Lower lobe of right lung (tissue), 2 donors: ENCODE results near the gene POLR2H. TPM values are rescaled to one million over a fixed set of nuclear protein-coding genes. Genes with fewer than 3 reads are reported as not detected.

Source experiments
- ATAC-seq, 2 donors: fragments of 200-7000 bp; cut with Tn5 transposase; one replicate each; pipeline ENCODE4 v1.9.1; 2020 to 2022; ENCODE audit warnings: mild to moderate bottlenecking in 2 of 2, moderate library complexity in 2 of 2
- DNase-seq: peaks from one replicate; pipeline ENCODE4 v3.0.0-alpha.2; 2020
- H3K27ac ChIP-seq: fragments of 200-600 bp; one replicate; pipeline ENCODE4 v1.8.0; 2022
- H3K27me3 ChIP-seq: fragments of 200-600 bp; one replicate; pipeline ENCODE4 v1.8.0; 2022; ENCODE audit warnings: low read depth
- H3K36me3 ChIP-seq: fragments of 200-600 bp; one replicate; pipeline ENCODE4 v1.8.0; 2022; ENCODE audit warnings: mild to moderate bottlenecking
- H3K4me1 ChIP-seq: fragments of 200-600 bp; one replicate; pipeline ENCODE4 v1.8.0; 2022
- H3K4me3 ChIP-seq: fragments of 200-600 bp; one replicate; pipeline ENCODE4 v1.8.0; 2022; ENCODE audit warnings: mild to moderate bottlenecking
- H3K9me3 ChIP-seq: fragments of 200-600 bp; one replicate; pipeline ENCODE4 v1.8.0; 2022
- CTCF ChIP-seq: fragments of 200-600 bp; IDR thresholded peaks from one replicate; pipeline ENCODE4 v1.8.0; 2022; ENCODE audit warnings: antibody characterized with exemption, mild to moderate bottlenecking
- intact Hi-C: fragments of 100-400 bp; cut with DNase I; formaldehyde crosslinking; loops from one replicate; pipeline ENCODE4 v1.11.0; 2022
- total RNA-seq: library from RNA; stranded (reverse); fragmentation: NEBNext Ultra II Directional; extraction: Animal tissue kit (Norgen Biotek cat#: 25700); gene quantifications from one replicate; pipeline ENCODE4 v1.2.1, GENCODE V29; 2021
- donor health status: DM: no; HTN: yes; CAD: no; lungs with severe emphysema.

The POLR2H gene
- total RNA-seq, 1 donor from 2014 or later, result 53.3 TPM

DNA sequence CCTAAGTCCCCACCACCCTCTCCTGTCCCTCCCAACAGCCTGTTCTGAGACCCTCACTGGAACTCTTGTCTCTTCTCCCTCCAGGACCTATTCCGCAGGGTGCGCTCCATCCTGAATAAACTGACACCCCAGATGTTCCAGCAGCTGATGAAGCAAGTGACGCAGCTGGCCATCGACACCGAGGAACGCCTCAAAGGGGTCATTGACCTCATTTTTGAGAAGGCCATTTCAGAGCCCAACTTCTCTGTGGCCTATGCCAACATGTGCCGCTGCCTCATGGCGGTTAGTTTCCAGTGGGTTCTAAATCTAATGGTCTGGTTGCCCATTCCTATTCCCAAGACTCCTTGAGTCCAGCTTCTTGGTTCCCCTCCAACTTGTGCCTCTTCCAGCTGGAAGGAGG, 37.8 kb upstream of the POLR2H start:
- no peak for DNase-seq
- no peak for ATAC-seq
- TF ChIP-seq CTCF, result no peak
- Histone ChIP-seq H3K27me3 (no peaks in the 10 kb centered on the region), H3K36me3 (peaks cover 85% of the 10 kb centered on the region), H3K27ac (no peak overlapping the region), H3K4me1 (peaks cover 36% of the 10 kb centered on the region), H3K9me3 (no peaks in the 10 kb centered on the region), H3K4me3 (no peak overlapping the region)
- intact Hi-C loops, result no loop called here

DNA sequence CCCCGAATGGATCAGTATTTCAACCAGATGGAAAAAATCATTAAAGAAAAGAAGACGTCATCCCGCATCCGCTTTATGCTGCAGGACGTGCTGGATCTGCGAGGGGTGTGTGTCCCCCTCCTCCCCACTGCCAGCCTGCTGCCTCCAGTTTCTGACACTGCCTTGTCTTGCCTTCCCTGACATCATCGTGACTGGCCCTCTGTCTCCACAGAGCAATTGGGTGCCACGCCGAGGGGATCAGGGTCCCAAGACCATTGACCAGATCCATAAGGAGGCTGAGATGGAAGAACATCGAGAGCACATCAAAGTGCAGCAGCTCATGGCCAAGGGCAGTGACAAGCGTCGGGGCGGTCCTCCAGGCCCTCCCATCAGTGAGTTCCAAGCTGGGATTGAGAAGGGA, 36.2 kb upstream of the POLR2H start:
- peaks cover 23% of the 10 kb centered on the region for H3K4me1 ChIP-seq
- H3K9me3 ChIP-seq, result no peaks in the 10 kb centered on the region
- no peaks in the 10 kb centered on the region for H3K27me3 ChIP-seq
- intact Hi-C loops, result no loop called here
- no peak overlapping the region for H3K27ac ChIP-seq
- H3K4me3 ChIP-seq, result no peak overlapping the region
- no peak for TF ChIP-seq CTCF
- peaks cover 100% of the 10 kb centered on the region for H3K36me3 ChIP-seq
- DNase-seq (no peak), ATAC-seq (no peak)

GRCh38 chr3:184325715-184326369, 35.7 kb upstream of the POLR2H start:
- intact Hi-C loops, result no loop called here
- H3K4me1 ChIP-seq, result peaks cover 17% of the 10 kb centered on the region
- no peaks in the 10 kb centered on the region for H3K27me3 ChIP-seq
- no peak overlapping the region for H3K27ac ChIP-seq
- DNase-seq, result no peak
- no peak for ATAC-seq
- no peak for TF ChIP-seq CTCF
- H3K4me3 ChIP-seq, result no peak overlapping the region
- peaks cover 100% of the 10 kb centered on the region for H3K36me3 ChIP-seq
- H3K9me3 ChIP-seq, result no peaks in the 10 kb centered on the region

GRCh38 chr3:184327171-184327570, 34.3 kb upstream of the POLR2H start:
- no peaks in the 10 kb centered on the region for H3K27me3 ChIP-seq
- ATAC-seq (no peak), DNase-seq (no peak)
- peaks cover 100% of the 10 kb centered on the region for H3K36me3 ChIP-seq
- H3K4me1 ChIP-seq, result peaks cover 4% of the 10 kb centered on the region
- H3K4me3 ChIP-seq, result no peak overlapping the region
- TF ChIP-seq CTCF, result no peak
- H3K9me3 ChIP-seq, result no peaks in the 10 kb centered on the region
- intact Hi-C loops, result no loop called here
- no peak overlapping the region for H3K27ac ChIP-seq

GRCh38 chr3:184328516-184328915, 33.0 kb upstream of the POLR2H start:
- no peaks in the 10 kb centered on the region for H3K9me3 ChIP-seq
- H3K27ac ChIP-seq, result no peak overlapping the region
- no peaks in the 10 kb centered on the region for H3K27me3 ChIP-seq
- peaks cover 100% of the 10 kb centered on the region for H3K36me3 ChIP-seq
- TF ChIP-seq CTCF, result no peak
- no peaks in the 10 kb centered on the region for H3K4me1 ChIP-seq
- ATAC-seq (no peak), DNase-seq (no peak)
- no peak overlapping the region for H3K4me3 ChIP-seq
- intact Hi-C loops, result no loop called here
